MCF 10A (cell line): ENCODE results near the gene VNN1. TPM values are rescaled to one million over a fixed set of nuclear protein-coding genes. Genes with fewer than 3 reads are reported as not detected.
"Not testable (repeated sequence)": the region's sequence is repeated elsewhere in the genome, so short reads cannot be mapped to it uniquely, and the experiment has no call there.

ENCODE experiments used
- BruUV-seq: library from RNA; stranded (reverse); fragments of 400-500 nt; replicated peaks from 2 replicates; lab custom pipeline; 2021; lab: Mats Ljungman, UMichigan
- CTCF ChIA-PET: fragments of 300-600 bp; sonication (Branson Sonifier 250); formaldehyde crosslinking; extraction: SDS; loops from one replicate; lab custom pipeline; 2021; ENCODE audit warnings: antibody characterized with exemption, inconsistent platforms; lab: Yijun Ruan, JAX
- POLR2A ChIA-PET: fragments of 300-600, 350-650 bp; sonication (Branson Sonifier 250); formaldehyde crosslinking; extraction: SDS; loops from one replicate; lab custom pipeline; 2020; ENCODE audit warnings: antibody characterized with exemption, inconsistent platforms; lab: Yijun Ruan, JAX
- DNase-seq: peaks from one replicate; pipeline ENCODE4 v3.0.0-alpha.2; 2018; ENCODE audit not compliant: unreplicated experiment
- H3K27ac Mint-ChIP-seq: one replicate; pipeline ENCODE4 v1.8.0; 2022; ENCODE audit warnings: mild to moderate bottlenecking, low read depth, mixed read lengths; ENCODE audit not compliant: unreplicated experiment
- H3K27me3 Mint-ChIP-seq: one replicate; pipeline ENCODE4 v1.8.0; 2022; ENCODE audit warnings: mixed read lengths; ENCODE audit not compliant: insufficient read depth, unreplicated experiment
- H3K36me3 Mint-ChIP-seq: one replicate; pipeline ENCODE4 v1.8.0; 2022; ENCODE audit warnings: mild to moderate bottlenecking, moderate library complexity, mixed read lengths; ENCODE audit not compliant: insufficient read depth, unreplicated experiment
- H3K4me1 Mint-ChIP-seq: one replicate; pipeline ENCODE4 v1.8.0; 2022; ENCODE audit warnings: mixed read lengths; ENCODE audit not compliant: insufficient read depth, unreplicated experiment
- H3K4me3 Mint-ChIP-seq: one replicate; pipeline ENCODE4 v1.8.0; 2022; ENCODE audit warnings: mild to moderate bottlenecking, moderate library complexity, mixed read lengths; ENCODE audit not compliant: unreplicated experiment
- H3K9me3 Mint-ChIP-seq: one replicate; pipeline ENCODE4 v1.8.0; 2022; ENCODE audit warnings: mixed read lengths; ENCODE audit not compliant: unreplicated experiment
- CTCF ChIP-seq: fragments of 200-600 bp; IDR thresholded peaks from one replicate; pipeline ENCODE4 v1.8.0; 2022; ENCODE audit warnings: antibody characterized with exemption, mild to moderate bottlenecking; ENCODE audit not compliant: unreplicated experiment
- intact Hi-C: fragments of 100-400 bp; cut with micrococcal nuclease; formaldehyde crosslinking; loops from 2 replicates; pipeline ENCODE4 v1.14.1; 2022
- total RNA-seq: library from RNA; stranded (reverse); gene quantifications from 2 replicates; pipeline ENCODE4 v1.2.3, GENCODE V29; 2022

The VNN1 gene
- total RNA-seq, 1 experiment from 2014 or later = 3.5 TPM

- Mint-ChIP-seq H3K9me3 (no peaks in the 10 kb centered on the region), H3K27ac (no peak overlapping the region), H3K36me3 (no peaks in the 10 kb centered on the region), H3K4me3 (no peak overlapping the region), H3K4me1 (peaks cover 17% of the 10 kb centered on the region), H3K27me3 (no peaks in the 10 kb centered on the region)
- POLR2A ChIA-PET = interaction anchor here (0.6 to 1.1 kb wide), 4 partner anchors 34 to 641 kb away, joined by 3 to 5 read pairs (median 4); partner anchors contain the start of gene RPS12
- peak; percentile 30 for DNase-seq
- CTCF ChIA-PET = interaction anchor here (0.6 to 2.5 kb wide), 7 partner anchors 10 to 55 kb away, joined by 3 to 10 read pairs (median 4); no protein-coding TSS in a partner anchor
- TF ChIP-seq CTCF = no peak
- no TSS peak for BruUV-seq
- intact Hi-C loops = no loop called here
Observed at GRCh38 chr6:132712366-132712765, 1.5 kb downstream of the VNN1 start.

GRCh38 chr6:132708771-132709170 lies 5.1 kb downstream of the VNN1 start:
- no peak for DNase-seq
- ChIA-PET CTCF (interaction anchor here (0.6 kb wide), 1 partner anchor 1140 kb away, joined by 3 read pairs; no protein-coding TSS in a partner anchor), POLR2A (no interaction called here)
- H3K27me3 Mint-ChIP-seq = no peaks in the 10 kb centered on the region
- TF ChIP-seq CTCF = no peak
- no peak overlapping the region for H3K4me3 Mint-ChIP-seq
- no TSS peak for BruUV-seq
- no peak overlapping the region for H3K27ac Mint-ChIP-seq
- H3K36me3 Mint-ChIP-seq = peaks cover 3% of the 10 kb centered on the region
- intact Hi-C loops = no loop called here
- H3K4me1 Mint-ChIP-seq = peaks cover 13% of the 10 kb centered on the region
- no peaks in the 10 kb centered on the region for H3K9me3 Mint-ChIP-seq

GRCh38 chr6:132708002-132708401 lies 5.9 kb downstream of the VNN1 start:
- no peak overlapping the region for H3K4me3 Mint-ChIP-seq
- POLR2A ChIA-PET = no interaction called here
- no peak overlapping the region for H3K27ac Mint-ChIP-seq

GRCh38 chr6:132706756-132707155 lies 7.1 kb downstream of the VNN1 start:
- H3K4me3 Mint-ChIP-seq, POLR2A ChIA-PET, H3K36me3 Mint-ChIP-seq, BruUV-seq, CTCF ChIA-PET, H3K27ac Mint-ChIP-seq, DNase-seq, H3K9me3 Mint-ChIP-seq, intact Hi-C loops, H3K27me3 Mint-ChIP-seq: not testable (repeated sequence)
- peaks cover 12% of the 10 kb centered on the region for H3K4me1 Mint-ChIP-seq

More at GRCh38 chr6:132708002-132708401, 5.9 kb downstream of the VNN1 start:
- intact Hi-C loops = no loop called here
- CTCF ChIA-PET = interaction anchor here (0.6 kb wide), 1 partner anchor 1141 kb away, joined by 3 read pairs; no protein-coding TSS in a partner anchor
- Mint-ChIP-seq H3K36me3 (peaks cover 7% of the 10 kb centered on the region), H3K9me3 (no peaks in the 10 kb centered on the region), H3K4me1 (peaks cover 18% of the 10 kb centered on the region), H3K27me3 (no peaks in the 10 kb centered on the region)
- no peak for TF ChIP-seq CTCF
- BruUV-seq = no TSS peak
- DNase-seq = no peak
